ENCODE data around the gene LRRC4C. TPM values are rescaled to one million over a fixed set of nuclear protein-coding genes. Genes with fewer than 3 reads are reported as not detected.

Gene LRRC4C
- total and polyA plus RNA-seq, 11 donors: 0.08 to 1.2 (median 0.48) TPM; not detected in 1

DNA sequence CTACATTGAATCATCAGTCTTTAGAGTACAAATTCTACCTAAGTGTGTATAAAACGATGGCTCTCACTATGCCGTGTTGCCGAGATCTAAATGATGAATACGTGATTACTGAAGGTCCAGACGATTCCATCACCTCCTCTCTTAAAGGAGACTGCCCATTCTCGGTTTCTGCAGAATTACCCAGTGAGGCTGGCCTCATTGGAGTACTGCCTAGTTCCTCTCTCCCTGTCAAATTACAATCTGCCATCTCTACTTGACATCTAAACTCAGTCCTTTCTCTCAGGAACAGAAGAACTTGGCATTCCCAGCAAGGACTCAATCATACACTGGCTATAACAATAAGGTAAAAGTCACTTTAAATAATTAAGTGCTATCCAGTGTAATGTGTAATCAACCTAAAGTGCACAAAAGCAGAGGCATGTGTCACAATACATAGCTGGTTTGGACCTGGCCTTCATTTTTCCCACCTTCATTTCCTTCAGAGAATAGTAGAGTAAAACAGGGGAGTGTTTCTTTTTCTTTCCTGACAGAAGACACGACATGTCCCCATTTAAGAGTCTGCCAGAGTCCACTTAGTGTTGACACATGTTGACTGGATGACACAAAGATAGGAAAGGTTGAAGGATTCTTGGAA, 634.1 kb downstream of the LRRC4C start:
- ATAC-seq (no peak), DNase-seq (no peak)
- intact Hi-C loops (cut with DNase I): no loop called here
- Histone ChIP-seq H3K4me3 (no peak overlapping the region), H3K27ac (no peak overlapping the region), H3K4me1 (no peaks in the 10 kb centered on the region), H3K9me3 (peaks cover 0 to 10% (median under 1%) of the 10 kb centered on the region in 12 donors), H3K36me3 (no peaks in the 10 kb centered on the region), H3K27me3 (no peaks in the 10 kb centered on the region)
- WGBS, 4 donors: 64 to 78% (median 69%) methylated on average over 7 of the region's 7 CpGs
- TF ChIP-seq POLR2A (IDR thresholded peaks at IDR 0.05): no peak
- TF ChIP-seq, protein P1, sequence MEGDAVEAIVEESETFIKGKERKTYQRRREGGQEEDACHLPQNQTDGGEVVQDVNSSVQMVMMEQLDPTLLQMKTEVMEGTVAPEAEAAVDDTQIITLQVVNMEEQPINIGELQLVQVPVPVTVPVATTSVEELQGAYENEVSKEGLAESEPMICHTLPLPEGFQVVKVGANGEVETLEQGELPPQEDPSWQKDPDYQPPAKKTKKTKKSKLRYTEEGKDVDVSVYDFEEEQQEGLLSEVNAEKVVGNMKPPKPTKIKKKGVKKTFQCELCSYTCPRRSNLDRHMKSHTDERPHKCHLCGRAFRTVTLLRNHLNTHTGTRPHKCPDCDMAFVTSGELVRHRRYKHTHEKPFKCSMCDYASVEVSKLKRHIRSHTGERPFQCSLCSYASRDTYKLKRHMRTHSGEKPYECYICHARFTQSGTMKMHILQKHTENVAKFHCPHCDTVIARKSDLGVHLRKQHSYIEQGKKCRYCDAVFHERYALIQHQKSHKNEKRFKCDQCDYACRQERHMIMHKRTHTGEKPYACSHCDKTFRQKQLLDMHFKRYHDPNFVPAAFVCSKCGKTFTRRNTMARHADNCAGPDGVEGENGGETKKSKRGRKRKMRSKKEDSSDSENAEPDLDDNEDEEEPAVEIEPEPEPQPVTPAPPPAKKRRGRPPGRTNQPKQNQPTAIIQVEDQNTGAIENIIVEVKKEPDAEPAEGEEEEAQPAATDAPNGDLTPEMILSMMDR (IDR thresholded peaks at IDR 0.05): no peak

DNA sequence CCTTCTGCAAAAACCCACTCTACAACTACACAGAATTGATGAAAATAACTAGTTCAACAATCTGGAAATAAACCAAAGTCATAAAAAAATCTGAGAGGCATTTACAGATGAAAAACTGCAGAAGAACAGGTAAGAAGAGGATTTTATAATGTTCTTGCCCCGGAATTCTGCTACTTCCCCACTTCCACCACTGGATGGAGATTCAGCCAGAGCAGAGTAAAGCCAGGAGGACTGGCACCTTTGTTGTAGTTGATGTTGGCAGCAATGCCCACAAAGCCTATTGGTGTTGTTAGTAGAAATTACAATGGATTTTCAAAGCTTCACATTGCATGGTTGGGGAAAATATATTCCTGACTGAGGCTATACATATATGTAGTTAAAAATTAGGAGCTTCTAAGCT, 640.2 kb downstream of the LRRC4C start:
- Histone ChIP-seq H3K4me1 (no peaks in the 10 kb centered on the region), H3K4me3 (no peak overlapping the region), H3K9me3 (peaks cover 0 to 15% (median 0%) of the 10 kb centered on the region in 12 donors), H3K27ac (no peak overlapping the region), H3K27me3 (no peaks in the 10 kb centered on the region), H3K36me3 (no peaks in the 10 kb centered on the region)
- ATAC-seq: no peak
- WGBS, 4 donors: 48 to 74% (median 57%) methylated on average over 1 of the region's 1 CpG
- TF ChIP-seq, protein P1 (IDR thresholded peaks at IDR 0.05): no peak
- no peak for TF ChIP-seq POLR2A (IDR thresholded peaks at IDR 0.05)
- intact Hi-C loops (cut with DNase I): no loop called here
- DNase-seq: no peak

DNA sequence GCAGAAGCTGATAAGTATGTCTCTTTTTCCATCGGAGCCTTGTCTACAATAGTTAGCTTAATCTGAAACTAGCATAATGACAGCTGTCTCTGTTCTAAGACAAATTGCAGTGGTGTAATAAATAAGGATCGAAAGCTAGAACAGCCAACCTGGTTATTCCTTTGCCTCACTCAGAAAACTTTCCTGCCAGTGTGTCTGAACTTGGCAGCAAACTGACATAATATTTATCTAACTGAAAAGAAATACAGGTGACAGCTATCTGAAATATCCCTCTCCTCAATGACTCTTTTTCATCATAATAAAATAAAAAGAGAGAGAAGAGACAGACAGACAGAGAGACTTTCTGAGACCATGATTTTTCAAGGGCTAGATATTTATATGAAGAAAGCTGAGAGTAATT, 642.5 kb downstream of the LRRC4C start:
- ATAC-seq (no peak), DNase-seq (no peak)
- H3K27me3 ChIP-seq: no peaks in the 10 kb centered on the region
- 68 to 77% (median 75%) methylated on average over 2 of the region's 2 CpGs for WGBS, 4 donors
- H3K4me3 ChIP-seq: no peak overlapping the region
- H3K4me1 ChIP-seq: no peaks in the 10 kb centered on the region
- intact Hi-C loops (cut with DNase I): no loop called here
- peaks cover 0 to 15% (median 0%) of the 10 kb centered on the region in 12 donors for H3K9me3 ChIP-seq
- H3K36me3 ChIP-seq: no peaks in the 10 kb centered on the region
- TF ChIP-seq, protein P1 (IDR thresholded peaks at IDR 0.05): no peak
- TF ChIP-seq POLR2A (IDR thresholded peaks at IDR 0.05): no peak
- H3K27ac ChIP-seq: no peak overlapping the region

DNA sequence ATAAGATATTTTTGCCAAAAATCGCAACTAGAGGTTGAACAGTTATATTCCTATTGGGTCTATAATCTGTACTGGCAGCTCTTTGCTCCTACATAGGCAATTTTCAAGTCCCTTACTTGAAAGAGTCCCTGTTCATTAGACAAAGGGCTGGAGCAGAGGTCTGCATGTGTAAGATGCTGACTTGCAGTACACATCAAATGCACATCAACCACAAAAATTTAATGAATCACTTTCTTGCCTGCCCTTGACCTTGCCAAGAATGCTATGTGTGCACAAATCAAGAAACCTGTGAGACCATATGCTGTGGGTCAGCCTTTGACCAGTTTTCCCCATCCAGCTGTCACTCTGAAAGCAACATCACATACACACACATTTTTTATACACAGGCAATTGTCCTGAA, 661.5 kb downstream of the LRRC4C start:
- TF ChIP-seq POLR2A (IDR thresholded peaks at IDR 0.05): no peak
- TF ChIP-seq, protein P1 (IDR thresholded peaks at IDR 0.05): no peak
- Histone ChIP-seq H3K9me3 (peaks cover 0 to 10% (median 0%) of the 10 kb centered on the region in 12 donors), H3K4me1 (no peaks in the 10 kb centered on the region), H3K27me3 (no peaks in the 10 kb centered on the region), H3K4me3 (no peak overlapping the region), H3K36me3 (no peaks in the 10 kb centered on the region), H3K27ac (no peak overlapping the region)
- intact Hi-C loops (cut with DNase I): no loop called here
- WGBS, 4 donors: 67 to 79% (median 76%) methylated on average over 1 of the region's 1 CpG
- DNase-seq (no peak), ATAC-seq (no peak)

Measured in heart left ventricle (tissue), 16 donors.